HEK293 (cell line): ENCODE results near the gene POLR1E.

ENCODE experiments used
- FEZF1 ChIP-seq: fragments of 450-650 bp; formaldehyde crosslinking; IDR thresholded peaks from 2 replicates; pipeline ENCODE4 v1.5.1; 2016; ENCODE audit warnings: missing biosample characterization, missing genetic modification characterization
- HOXD13 ChIP-seq: sonication (generic); formaldehyde crosslinking; IDR thresholded peaks from 2 replicates; pipeline ENCODE4 v1.8.0; 2022; ENCODE audit warnings: missing genetic modification reagents, borderline replicate concordance
- KLF10 ChIP-seq: fragments of 450-650 bp; IDR thresholded peaks from 2 replicates; pipeline ENCODE4 v1.5.1; 2018; ENCODE audit warnings: missing biosample characterization, mild to moderate bottlenecking, missing genetic modification characterization
- KLF8 ChIP-seq: fragments of 450-650 bp; formaldehyde crosslinking; IDR thresholded peaks from 2 replicates; pipeline ENCODE4 v1.5.1; 2016; ENCODE audit warnings: missing biosample characterization, missing genetic modification characterization
- MZF1 ChIP-seq: fragments of 450-650 bp; formaldehyde crosslinking; IDR thresholded peaks from 2 replicates; pipeline ENCODE4 v1.5.1; 2017; ENCODE audit warnings: missing biosample characterization, missing genetic modification characterization, borderline replicate concordance
- PRDM2 ChIP-seq: fragments of 450-650 bp; formaldehyde crosslinking; IDR thresholded peaks from 2 replicates; pipeline ENCODE4 v1.5.1; 2016; ENCODE audit warnings: missing biosample characterization, missing genetic modification characterization, borderline replicate concordance
- ZBTB8A ChIP-seq: fragments of 450-650 bp; formaldehyde crosslinking; IDR thresholded peaks from 2 replicates; pipeline ENCODE4 v1.5.1; 2016; ENCODE audit warnings: missing biosample characterization, missing genetic modification characterization
- ZFP3 ChIP-seq: fragments of 450-650 bp; formaldehyde crosslinking; IDR thresholded peaks from 2 replicates; pipeline ENCODE4 v1.5.1; 2016; ENCODE audit warnings: low read depth, missing biosample characterization, missing genetic modification characterization
- ZNF202 ChIP-seq: fragments of 450-650 bp; formaldehyde crosslinking; IDR thresholded peaks from 2 replicates; pipeline ENCODE4 v1.5.1; 2016; ENCODE audit warnings: missing biosample characterization, missing genetic modification characterization, borderline replicate concordance
- ZNF223 ChIP-seq: fragments of 450-650 bp; formaldehyde crosslinking; IDR thresholded peaks from 2 replicates; pipeline ENCODE4 v1.5.1; 2016; ENCODE audit warnings: missing biosample characterization, missing genetic modification characterization
- ZNF23 ChIP-seq: fragments of 450-650 bp; formaldehyde crosslinking; IDR thresholded peaks from 2 replicates; pipeline ENCODE4 v1.5.1; 2016; ENCODE audit warnings: missing biosample characterization, missing genetic modification characterization, borderline replicate concordance
- ZNF24 ChIP-seq: fragments of 450-650 bp; formaldehyde crosslinking; IDR thresholded peaks from 2 replicates; pipeline ENCODE4 v1.5.1; 2016; ENCODE audit warnings: missing biosample characterization, missing genetic modification characterization
- ZNF350 ChIP-seq: fragments of 450-650 bp; formaldehyde crosslinking; IDR thresholded peaks from 2 replicates; pipeline ENCODE4 v1.5.0; 2017; ENCODE audit warnings: missing biosample characterization, mild to moderate bottlenecking, missing genetic modification characterization
- ZNF416 ChIP-seq: fragments of 450-650 bp; formaldehyde crosslinking; IDR thresholded peaks from 2 replicates; pipeline ENCODE4 v1.5.1; 2016; ENCODE audit warnings: missing biosample characterization, missing genetic modification characterization
- ZNF548 ChIP-seq: fragments of 450-650 bp; formaldehyde crosslinking; IDR thresholded peaks from 2 replicates; pipeline ENCODE4 v1.5.1; 2016; ENCODE audit warnings: missing biosample characterization, missing genetic modification characterization
- ZNF623 ChIP-seq: fragments of 450-650 bp; formaldehyde crosslinking; IDR thresholded peaks from 2 replicates; pipeline ENCODE4 v1.5.1; 2016; ENCODE audit warnings: missing biosample characterization, missing genetic modification characterization
- ZNF701 ChIP-seq: fragments of 450-650 bp; formaldehyde crosslinking; IDR thresholded peaks from 2 replicates; pipeline ENCODE4 v1.5.1; 2016; ENCODE audit warnings: missing biosample characterization, missing genetic modification characterization
- ZNF707 ChIP-seq: fragments of 450-650 bp; formaldehyde crosslinking; IDR thresholded peaks from 2 replicates; pipeline ENCODE4 v1.5.1; 2016; ENCODE audit warnings: missing biosample characterization, missing genetic modification characterization
- ZNF747 ChIP-seq: fragments of 450-650 bp; formaldehyde crosslinking; IDR thresholded peaks from 2 replicates; pipeline ENCODE4 v1.5.1; 2016; ENCODE audit warnings: missing biosample characterization, missing genetic modification characterization
- ZNF76 ChIP-seq: fragments of 450-650 bp; formaldehyde crosslinking; IDR thresholded peaks from 2 replicates; pipeline ENCODE4; 2016; ENCODE audit warnings: low read depth, missing biosample characterization, missing genetic modification characterization, borderline replicate concordance
- ZSCAN16 ChIP-seq: fragments of 450-650 bp; formaldehyde crosslinking; IDR thresholded peaks from 2 replicates; pipeline ENCODE4 v1.5.1; 2016; ENCODE audit warnings: missing biosample characterization, missing genetic modification characterization
- TF ChIP-seq, protein P1 (sequence below): fragments of 450-650 bp; formaldehyde crosslinking; IDR thresholded peaks from 2 replicates; pipeline ENCODE4; 2016; ENCODE audit warnings: missing biosample characterization, missing genetic modification characterization
- TF ChIP-seq, protein P2 (sequence below): fragments of 450-650 bp; formaldehyde crosslinking; IDR thresholded peaks from 2 replicates; pipeline ENCODE4 v1.5.1; 2017; ENCODE audit warnings: missing biosample characterization, missing genetic modification characterization
- TF ChIP-seq, protein P3 (sequence below): fragments of 450-650 bp; formaldehyde crosslinking; IDR thresholded peaks from 2 replicates; pipeline ENCODE4 v1.5.1; 2016; ENCODE audit warnings: missing biosample characterization, missing genetic modification characterization
- TF ChIP-seq, protein P4 (sequence below): fragments of 450-650 bp; formaldehyde crosslinking; conservative IDR thresholded peaks from 2 replicates; pipeline ENCODE4 v1.5.1; 2016; ENCODE audit warnings: low read depth, missing biosample characterization, missing genetic modification characterization

The POLR1E gene

DNA sequence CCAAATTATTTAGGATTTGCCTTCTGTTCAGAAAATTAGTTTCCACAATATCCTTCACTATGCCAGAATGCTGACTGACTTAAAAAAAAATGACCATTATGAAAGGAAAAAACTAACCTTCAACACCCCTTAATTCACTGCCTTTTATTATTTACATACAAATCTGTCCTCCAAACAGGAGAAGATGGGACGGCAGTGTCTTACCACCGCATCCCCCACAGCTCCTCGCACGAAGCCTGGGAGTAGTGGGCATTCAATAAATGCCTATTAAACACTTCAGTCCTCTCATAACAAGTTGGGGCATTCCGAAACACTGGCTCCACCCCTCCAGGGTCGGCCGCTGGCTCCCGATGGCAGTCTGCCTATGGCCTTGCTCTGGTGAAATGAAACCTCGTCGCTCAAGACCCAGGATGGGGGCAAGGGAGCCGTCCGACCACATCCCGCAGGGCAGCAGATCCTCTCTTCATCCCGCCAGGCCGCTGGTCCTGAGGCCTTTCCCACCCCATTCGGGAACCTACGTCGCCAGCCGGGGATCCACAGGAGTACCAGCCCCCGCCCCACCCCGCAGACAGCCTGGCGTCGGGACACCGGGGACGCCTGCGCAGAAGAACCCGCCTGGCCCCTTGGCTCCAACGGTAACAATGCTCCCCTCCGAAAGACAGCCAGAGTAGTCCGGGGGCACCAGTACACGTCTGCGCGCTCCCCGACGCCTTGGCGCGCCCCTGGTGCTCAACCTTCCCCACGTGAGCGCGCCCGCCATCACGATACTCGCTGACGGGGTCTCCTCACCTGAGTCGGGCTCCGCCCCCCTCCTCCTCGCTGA is 21.1 kb upstream of the POLR1E start (continued):
- no peak for TF ChIP-seq ZNF548 (tag by site-specific recombination)
- peak; percentile 66; the same call in 1 of the 2 replicates for TF ChIP-seq KLF10 (tag by site-specific recombination)
- TF ChIP-seq ZBTB8A, result no peak; the same call in 1 of the 2 replicates
- TF ChIP-seq ZNF223, result no peak
- no peak for TF ChIP-seq ZNF416 (tag by site-specific recombination)
- TF ChIP-seq PRDM2 (tag by site-specific recombination), result no peak
- no peak for TF ChIP-seq MZF1 (tag by site-specific recombination)
- TF ChIP-seq, protein P1, sequence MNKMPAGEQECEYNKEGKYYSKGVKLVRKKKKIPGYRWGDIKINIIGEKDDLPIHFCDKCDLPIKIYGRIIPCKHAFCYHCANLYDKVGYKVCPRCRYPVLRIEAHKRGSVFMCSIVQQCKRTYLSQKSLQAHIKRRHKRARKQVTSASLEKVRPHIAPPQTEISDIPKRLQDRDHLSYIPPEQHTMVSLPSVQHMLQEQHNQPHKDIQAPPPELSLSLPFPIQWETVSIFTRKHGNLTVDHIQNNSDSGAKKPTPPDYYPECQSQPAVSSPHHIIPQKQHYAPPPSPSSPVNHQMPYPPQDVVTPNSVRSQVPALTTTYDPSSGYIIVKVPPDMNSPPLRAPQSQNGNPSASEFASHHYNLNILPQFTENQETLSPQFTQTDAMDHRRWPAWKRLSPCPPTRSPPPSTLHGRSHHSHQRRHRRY (tag by site-specific recombination), result no peak
- TF ChIP-seq HOXD13 (CRISPR knock-in tag), result no peak
- TF ChIP-seq, protein P2, sequence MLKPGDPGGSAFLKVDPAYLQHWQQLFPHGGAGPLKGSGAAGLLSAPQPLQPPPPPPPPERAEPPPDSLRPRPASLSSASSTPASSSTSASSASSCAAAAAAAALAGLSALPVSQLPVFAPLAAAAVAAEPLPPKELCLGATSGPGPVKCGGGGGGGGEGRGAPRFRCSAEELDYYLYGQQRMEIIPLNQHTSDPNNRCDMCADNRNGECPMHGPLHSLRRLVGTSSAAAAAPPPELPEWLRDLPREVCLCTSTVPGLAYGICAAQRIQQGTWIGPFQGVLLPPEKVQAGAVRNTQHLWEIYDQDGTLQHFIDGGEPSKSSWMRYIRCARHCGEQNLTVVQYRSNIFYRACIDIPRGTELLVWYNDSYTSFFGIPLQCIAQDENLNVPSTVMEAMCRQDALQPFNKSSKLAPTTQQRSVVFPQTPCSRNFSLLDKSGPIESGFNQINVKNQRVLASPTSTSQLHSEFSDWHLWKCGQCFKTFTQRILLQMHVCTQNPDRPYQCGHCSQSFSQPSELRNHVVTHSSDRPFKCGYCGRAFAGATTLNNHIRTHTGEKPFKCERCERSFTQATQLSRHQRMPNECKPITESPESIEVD, result no peak
- no peak for TF ChIP-seq ZNF24
- TF ChIP-seq, protein P3, sequence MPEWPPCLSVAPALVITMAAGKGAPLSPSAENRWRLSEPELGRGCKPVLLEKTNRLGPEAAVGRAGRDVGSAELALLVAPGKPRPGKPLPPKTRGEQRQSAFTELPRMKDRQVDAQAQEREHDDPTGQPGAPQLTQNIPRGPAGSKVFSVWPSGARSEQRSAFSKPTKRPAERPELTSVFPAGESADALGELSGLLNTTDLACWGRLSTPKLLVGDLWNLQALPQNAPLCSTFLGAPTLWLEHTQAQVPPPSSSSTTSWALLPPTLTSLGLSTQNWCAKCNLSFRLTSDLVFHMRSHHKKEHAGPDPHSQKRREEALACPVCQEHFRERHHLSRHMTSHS (tag by site-specific recombination), result no peak
- TF ChIP-seq ZNF202 (tag by site-specific recombination), result no peak
- no peak for TF ChIP-seq ZNF701 (tag by site-specific recombination)
- TF ChIP-seq ZNF623 (tag by site-specific recombination), result no peak
- TF ChIP-seq ZNF23, result no peak
- TF ChIP-seq ZNF747 (tag by site-specific recombination), result no peak
- peak; percentile 44; the same call in 1 of the 2 replicates for TF ChIP-seq ZNF76 (tag by site-specific recombination)
- TF ChIP-seq ZFP3 (tag by site-specific recombination), result no peak
- no peak for TF ChIP-seq ZSCAN16 (tag by site-specific recombination)
- no peak for TF ChIP-seq ZNF350 (tag by site-specific recombination)
- TF ChIP-seq KLF8 (tag by site-specific recombination), result peak; percentile 12; the same call in 1 of the 2 replicates
- no peak for TF ChIP-seq FEZF1 (tag by site-specific recombination)
- TF ChIP-seq, protein P4, sequence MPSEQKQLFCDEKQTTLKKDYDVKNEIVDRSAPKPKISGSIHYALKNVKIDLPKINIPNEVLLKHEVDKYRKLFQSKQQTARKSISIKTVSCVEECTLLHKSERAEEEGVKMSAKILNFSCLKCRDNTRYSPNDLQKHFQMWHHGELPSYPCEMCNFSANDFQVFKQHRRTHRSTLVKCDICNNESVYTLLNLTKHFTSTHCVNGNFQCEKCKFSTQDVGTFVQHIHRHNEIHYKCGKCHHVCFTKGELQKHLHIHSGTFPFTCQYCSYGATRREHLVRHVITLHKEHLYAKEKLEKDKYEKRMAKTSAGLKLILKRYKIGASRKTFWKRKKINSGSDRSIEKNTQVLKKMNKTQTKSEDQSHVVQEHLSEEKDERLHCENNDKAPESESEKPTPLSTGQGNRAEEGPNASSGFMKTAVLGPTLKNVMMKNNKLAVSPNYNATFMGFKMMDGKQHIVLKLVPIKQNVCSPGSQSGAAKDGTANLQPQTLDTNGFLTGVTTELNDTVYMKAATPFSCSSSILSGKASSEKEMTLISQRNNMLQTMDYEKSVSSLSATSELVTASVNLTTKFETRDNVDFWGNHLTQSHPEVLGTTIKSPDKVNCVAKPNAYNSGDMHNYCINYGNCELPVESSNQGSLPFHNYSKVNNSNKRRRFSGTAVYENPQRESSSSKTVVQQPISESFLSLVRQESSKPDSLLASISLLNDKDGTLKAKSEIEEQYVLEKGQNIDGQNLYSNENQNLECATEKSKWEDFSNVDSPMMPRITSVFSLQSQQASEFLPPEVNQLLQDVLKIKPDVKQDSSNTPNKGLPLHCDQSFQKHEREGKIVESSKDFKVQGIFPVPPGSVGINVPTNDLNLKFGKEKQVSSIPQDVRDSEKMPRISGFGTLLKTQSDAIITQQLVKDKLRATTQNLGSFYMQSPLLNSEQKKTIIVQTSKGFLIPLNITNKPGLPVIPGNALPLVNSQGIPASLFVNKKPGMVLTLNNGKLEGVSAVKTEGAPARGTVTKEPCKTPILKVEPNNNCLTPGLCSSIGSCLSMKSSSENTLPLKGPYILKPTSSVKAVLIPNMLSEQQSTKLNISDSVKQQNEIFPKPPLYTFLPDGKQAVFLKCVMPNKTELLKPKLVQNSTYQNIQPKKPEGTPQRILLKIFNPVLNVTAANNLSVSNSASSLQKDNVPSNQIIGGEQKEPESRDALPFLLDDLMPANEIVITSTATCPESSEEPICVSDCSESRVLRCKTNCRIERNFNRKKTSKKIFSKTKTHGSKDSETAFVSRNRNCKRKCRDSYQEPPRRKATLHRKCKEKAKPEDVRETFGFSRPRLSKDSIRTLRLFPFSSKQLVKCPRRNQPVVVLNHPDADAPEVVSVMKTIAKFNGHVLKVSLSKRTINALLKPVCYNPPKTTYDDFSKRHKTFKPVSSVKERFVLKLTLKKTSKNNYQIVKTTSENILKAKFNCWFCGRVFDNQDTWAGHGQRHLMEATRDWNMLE (tag by site-specific recombination), result no peak
- TF ChIP-seq ZNF707, result no peak
